Measurements from ENCODE around the gene RDH13.

DNA sequence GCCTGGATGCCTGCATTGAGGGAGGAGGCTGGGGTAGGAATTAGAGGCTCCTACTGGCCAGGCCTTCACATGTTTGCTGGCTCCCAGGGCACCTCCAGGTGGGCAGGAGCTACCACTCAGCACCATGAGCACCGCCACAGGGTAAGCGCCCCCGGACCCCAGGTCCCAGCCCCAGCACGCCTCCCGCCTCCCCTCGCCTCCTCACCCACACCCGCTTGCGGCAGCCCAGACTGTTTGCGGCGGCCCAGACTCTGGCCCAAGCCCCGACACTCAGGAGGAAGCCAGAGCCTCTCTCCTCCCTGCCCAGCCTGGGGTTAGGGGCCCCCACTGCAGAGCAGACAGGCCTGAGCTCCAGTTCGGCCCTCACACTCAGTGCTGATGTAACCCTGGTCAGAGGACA is 13.4 kb upstream of the RDH13 start:
- TF ChIP-seq MAZ (IDR thresholded peaks at IDR 0.05; ENCODE audit: borderline replicate concordance, low read depth, low read length) = no peak
- TF ChIP-seq ZFP36 (IDR thresholded peaks at IDR 0.05; ENCODE audit: borderline replicate concordance, partially characterized antibody) = no peak
- no peak for TF ChIP-seq EP300 (IDR thresholded peaks at IDR 0.05)
- TF ChIP-seq, protein P1, sequence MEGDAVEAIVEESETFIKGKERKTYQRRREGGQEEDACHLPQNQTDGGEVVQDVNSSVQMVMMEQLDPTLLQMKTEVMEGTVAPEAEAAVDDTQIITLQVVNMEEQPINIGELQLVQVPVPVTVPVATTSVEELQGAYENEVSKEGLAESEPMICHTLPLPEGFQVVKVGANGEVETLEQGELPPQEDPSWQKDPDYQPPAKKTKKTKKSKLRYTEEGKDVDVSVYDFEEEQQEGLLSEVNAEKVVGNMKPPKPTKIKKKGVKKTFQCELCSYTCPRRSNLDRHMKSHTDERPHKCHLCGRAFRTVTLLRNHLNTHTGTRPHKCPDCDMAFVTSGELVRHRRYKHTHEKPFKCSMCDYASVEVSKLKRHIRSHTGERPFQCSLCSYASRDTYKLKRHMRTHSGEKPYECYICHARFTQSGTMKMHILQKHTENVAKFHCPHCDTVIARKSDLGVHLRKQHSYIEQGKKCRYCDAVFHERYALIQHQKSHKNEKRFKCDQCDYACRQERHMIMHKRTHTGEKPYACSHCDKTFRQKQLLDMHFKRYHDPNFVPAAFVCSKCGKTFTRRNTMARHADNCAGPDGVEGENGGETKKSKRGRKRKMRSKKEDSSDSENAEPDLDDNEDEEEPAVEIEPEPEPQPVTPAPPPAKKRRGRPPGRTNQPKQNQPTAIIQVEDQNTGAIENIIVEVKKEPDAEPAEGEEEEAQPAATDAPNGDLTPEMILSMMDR (IDR thresholded peaks at IDR 0.05) = no peak
- TF ChIP-seq NR3C1 (IDR thresholded peaks at IDR 0.05) = no peak
- TF ChIP-seq CEBPB (IDR thresholded peaks at IDR 0.05) = no peak
- TF ChIP-seq POLR2A (IDR thresholded peaks at IDR 0.05; ENCODE audit: low read length) = no peak
- TF ChIP-seq POLR2AphosphoS2 (conservative IDR thresholded peaks at IDR 0.05; ENCODE audit: low read length) = no peak
- no peak for TF ChIP-seq SMC3 (IDR thresholded peaks at IDR 0.05)
- TF ChIP-seq, protein P2, sequence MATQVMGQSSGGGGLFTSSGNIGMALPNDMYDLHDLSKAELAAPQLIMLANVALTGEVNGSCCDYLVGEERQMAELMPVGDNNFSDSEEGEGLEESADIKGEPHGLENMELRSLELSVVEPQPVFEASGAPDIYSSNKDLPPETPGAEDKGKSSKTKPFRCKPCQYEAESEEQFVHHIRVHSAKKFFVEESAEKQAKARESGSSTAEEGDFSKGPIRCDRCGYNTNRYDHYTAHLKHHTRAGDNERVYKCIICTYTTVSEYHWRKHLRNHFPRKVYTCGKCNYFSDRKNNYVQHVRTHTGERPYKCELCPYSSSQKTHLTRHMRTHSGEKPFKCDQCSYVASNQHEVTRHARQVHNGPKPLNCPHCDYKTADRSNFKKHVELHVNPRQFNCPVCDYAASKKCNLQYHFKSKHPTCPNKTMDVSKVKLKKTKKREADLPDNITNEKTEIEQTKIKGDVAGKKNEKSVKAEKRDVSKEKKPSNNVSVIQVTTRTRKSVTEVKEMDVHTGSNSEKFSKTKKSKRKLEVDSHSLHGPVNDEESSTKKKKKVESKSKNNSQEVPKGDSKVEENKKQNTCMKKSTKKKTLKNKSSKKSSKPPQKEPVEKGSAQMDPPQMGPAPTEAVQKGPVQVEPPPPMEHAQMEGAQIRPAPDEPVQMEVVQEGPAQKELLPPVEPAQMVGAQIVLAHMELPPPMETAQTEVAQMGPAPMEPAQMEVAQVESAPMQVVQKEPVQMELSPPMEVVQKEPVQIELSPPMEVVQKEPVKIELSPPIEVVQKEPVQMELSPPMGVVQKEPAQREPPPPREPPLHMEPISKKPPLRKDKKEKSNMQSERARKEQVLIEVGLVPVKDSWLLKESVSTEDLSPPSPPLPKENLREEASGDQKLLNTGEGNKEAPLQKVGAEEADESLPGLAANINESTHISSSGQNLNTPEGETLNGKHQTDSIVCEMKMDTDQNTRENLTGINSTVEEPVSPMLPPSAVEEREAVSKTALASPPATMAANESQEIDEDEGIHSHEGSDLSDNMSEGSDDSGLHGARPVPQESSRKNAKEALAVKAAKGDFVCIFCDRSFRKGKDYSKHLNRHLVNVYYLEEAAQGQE (IDR thresholded peaks at IDR 0.05) = no peak
- TF ChIP-seq MYC (IDR thresholded peaks at IDR 0.05; ENCODE audit: borderline replicate concordance, low read length) = no peak
